Astrocyte (in vitro differentiated cells and primary cell): ENCODE measurements around the gene PLD2. TPM values are rescaled to one million over a fixed set of nuclear protein-coding genes. Genes with fewer than 3 reads are reported as not detected.

Experiments
- DNase-seq: peaks from one replicate; pipeline ENCODE4 v3.0.0-alpha.2; 2010; ENCODE audit warnings: low read depth
- FAIRE-seq: peaks from 2 replicates; lab custom pipeline; 2011; peaks lifted over from hg19 to GRCh38; lab: Jason Lieb, UNC
- H2AFZ ChIP-seq: 2 replicates; pipeline ENCODE4 v1.6.0; 2012; ENCODE audit warnings: low read depth, low read length, inconsistent platforms
- H3K27ac ChIP-seq: 2 replicates; pipeline ENCODE4 v1.5.1; 2011; ENCODE audit warnings: low read depth, low read length, inconsistent platforms
- H3K27me3 ChIP-seq: 2 replicates; pipeline ENCODE4 v1.6.0; 2011; ENCODE audit warnings: low read length, inconsistent platforms; ENCODE audit not compliant: insufficient read depth
- H3K36me3 ChIP-seq: 2 replicates; pipeline ENCODE4 v1.5.1; 2011; ENCODE audit warnings: low read length, inconsistent platforms; ENCODE audit not compliant: insufficient read depth
- H3K4me1 ChIP-seq: 2 replicates; pipeline ENCODE4 v1.5.1; 2011; ENCODE audit warnings: low read length, inconsistent platforms; ENCODE audit not compliant: insufficient read depth
- H3K4me2 ChIP-seq: 2 replicates; pipeline ENCODE4 v1.6.0; 2012; ENCODE audit warnings: low read length, inconsistent platforms
- H3K4me3 ChIP-seq: 2 replicates; pipeline ENCODE4 v1.5.1; 2011; ENCODE audit warnings: low read depth, mild to moderate bottlenecking, low read length, inconsistent platforms; ENCODE audit not compliant: insufficient read depth
- H3K79me2 ChIP-seq: 2 replicates; pipeline ENCODE4 v1.6.0; 2012; ENCODE audit warnings: mild to moderate bottlenecking, low read length, inconsistent platforms; ENCODE audit not compliant: insufficient read depth
- H3K9ac ChIP-seq: 2 replicates; pipeline ENCODE4 v1.6.0; 2012; ENCODE audit warnings: mild to moderate bottlenecking, low read length, inconsistent platforms
- H3K9me3 ChIP-seq: 2 replicates; pipeline ENCODE4 v1.5.1; 2012; ENCODE audit warnings: low read depth, mild to moderate bottlenecking, low read length, inconsistent platforms; ENCODE audit not compliant: insufficient read depth
- H4K20me1 ChIP-seq: 2 replicates; pipeline ENCODE4 v1.6.0; 2012; ENCODE audit warnings: low read length, inconsistent platforms; ENCODE audit not compliant: insufficient read depth
- H3K27ac Mint-ChIP-seq: one replicate; pipeline ENCODE4 v1.8.0; 2021; ENCODE audit warnings: mild to moderate bottlenecking, mixed read lengths; ENCODE audit not compliant: unreplicated experiment
- H3K27me3 Mint-ChIP-seq: one replicate; pipeline ENCODE4 v1.8.0; 2021; ENCODE audit warnings: low read depth, mixed read lengths; ENCODE audit not compliant: unreplicated experiment
- H3K36me3 Mint-ChIP-seq: one replicate; pipeline ENCODE4 v1.8.0; 2021; ENCODE audit warnings: low read depth, mixed read lengths; ENCODE audit not compliant: unreplicated experiment
- H3K4me1 Mint-ChIP-seq: one replicate; pipeline ENCODE4 v1.8.0; 2021; ENCODE audit warnings: low read depth, mixed read lengths; ENCODE audit not compliant: unreplicated experiment
- H3K4me3 Mint-ChIP-seq: one replicate; pipeline ENCODE4 v1.8.0; 2021; ENCODE audit warnings: mild to moderate bottlenecking, moderate library complexity, mixed read lengths; ENCODE audit not compliant: unreplicated experiment
- H3K9me3 Mint-ChIP-seq: one replicate; pipeline ENCODE4 v1.8.0; 2021; ENCODE audit warnings: mild to moderate bottlenecking, mixed read lengths; ENCODE audit not compliant: unreplicated experiment
- EZH2 ChIP-seq: IDR thresholded peaks from 2 replicates; pipeline ENCODE4 v1.6.1; 2012; ENCODE audit warnings: mild to moderate bottlenecking, low read length, inconsistent platforms; ENCODE audit not compliant: insufficient read depth
- total RNA-seq: library from RNA; stranded (reverse); gene quantifications from 2 replicates; pipeline ENCODE4 v1.2.1, GENCODE V29; 2021
- TF ChIP-seq, protein P1 (sequence below): IDR thresholded peaks from 2 replicates; pipeline ENCODE4 v1.5.1; 2011; ENCODE audit warnings: low read depth, mild to moderate bottlenecking, inconsistent platforms, low read length, moderate library complexity; ENCODE audit not compliant: insufficient read depth

Gene PLD2
- total RNA-seq, 1 donor from 2014 or later, result 29.3 TPM

DNA sequence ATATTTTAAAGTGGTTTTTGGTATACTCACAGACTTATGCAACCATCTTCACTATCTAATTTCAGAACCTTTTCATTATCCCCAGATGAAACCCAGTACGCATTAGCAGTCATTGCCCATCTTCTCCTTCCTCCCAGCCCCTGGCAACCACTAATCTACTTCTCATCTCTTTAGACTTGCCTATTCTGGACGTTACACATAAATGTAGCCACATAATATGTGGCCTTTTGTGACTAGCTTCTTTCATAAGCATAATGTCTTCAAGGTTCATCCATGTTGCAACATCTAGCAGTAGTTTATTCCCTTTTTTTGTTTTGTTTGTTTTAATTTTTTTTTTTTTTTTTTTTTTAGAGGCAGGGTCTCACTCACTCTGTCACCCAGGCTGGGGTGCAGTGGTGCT lies 63.9 kb downstream of the PLD2 start:
- H3K27ac Mint-ChIP-seq, result no peak overlapping the region
- Histone ChIP-seq H3K27ac (no peak overlapping the region), H3K4me1 (no peaks in the 10 kb centered on the region), H4K20me1 (peaks cover 31% of the 10 kb centered on the region), H3K4me3 (no peak overlapping the region), H2AFZ (no peak overlapping the region), H3K4me2 (no peak overlapping the region), H3K9me3 (no peaks in the 10 kb centered on the region), H3K79me2 (peaks cover 15% of the 10 kb centered on the region), H3K9ac (no peak overlapping the region), H3K36me3 (peaks cover 2% of the 10 kb centered on the region), H3K27me3 (no peaks in the 10 kb centered on the region)
- H3K36me3 Mint-ChIP-seq, result peaks cover 7% of the 10 kb centered on the region
- no peaks in the 10 kb centered on the region for H3K9me3 Mint-ChIP-seq
- DNase-seq, result no peak
- FAIRE-seq, result no peak
- TF ChIP-seq, protein P1, sequence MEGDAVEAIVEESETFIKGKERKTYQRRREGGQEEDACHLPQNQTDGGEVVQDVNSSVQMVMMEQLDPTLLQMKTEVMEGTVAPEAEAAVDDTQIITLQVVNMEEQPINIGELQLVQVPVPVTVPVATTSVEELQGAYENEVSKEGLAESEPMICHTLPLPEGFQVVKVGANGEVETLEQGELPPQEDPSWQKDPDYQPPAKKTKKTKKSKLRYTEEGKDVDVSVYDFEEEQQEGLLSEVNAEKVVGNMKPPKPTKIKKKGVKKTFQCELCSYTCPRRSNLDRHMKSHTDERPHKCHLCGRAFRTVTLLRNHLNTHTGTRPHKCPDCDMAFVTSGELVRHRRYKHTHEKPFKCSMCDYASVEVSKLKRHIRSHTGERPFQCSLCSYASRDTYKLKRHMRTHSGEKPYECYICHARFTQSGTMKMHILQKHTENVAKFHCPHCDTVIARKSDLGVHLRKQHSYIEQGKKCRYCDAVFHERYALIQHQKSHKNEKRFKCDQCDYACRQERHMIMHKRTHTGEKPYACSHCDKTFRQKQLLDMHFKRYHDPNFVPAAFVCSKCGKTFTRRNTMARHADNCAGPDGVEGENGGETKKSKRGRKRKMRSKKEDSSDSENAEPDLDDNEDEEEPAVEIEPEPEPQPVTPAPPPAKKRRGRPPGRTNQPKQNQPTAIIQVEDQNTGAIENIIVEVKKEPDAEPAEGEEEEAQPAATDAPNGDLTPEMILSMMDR, result no peak
- no peak for TF ChIP-seq EZH2
- H3K27me3 Mint-ChIP-seq, result no peaks in the 10 kb centered on the region
- H3K4me1 Mint-ChIP-seq, result peaks cover 6% of the 10 kb centered on the region
- H3K4me3 Mint-ChIP-seq, result no peak overlapping the region

DNA sequence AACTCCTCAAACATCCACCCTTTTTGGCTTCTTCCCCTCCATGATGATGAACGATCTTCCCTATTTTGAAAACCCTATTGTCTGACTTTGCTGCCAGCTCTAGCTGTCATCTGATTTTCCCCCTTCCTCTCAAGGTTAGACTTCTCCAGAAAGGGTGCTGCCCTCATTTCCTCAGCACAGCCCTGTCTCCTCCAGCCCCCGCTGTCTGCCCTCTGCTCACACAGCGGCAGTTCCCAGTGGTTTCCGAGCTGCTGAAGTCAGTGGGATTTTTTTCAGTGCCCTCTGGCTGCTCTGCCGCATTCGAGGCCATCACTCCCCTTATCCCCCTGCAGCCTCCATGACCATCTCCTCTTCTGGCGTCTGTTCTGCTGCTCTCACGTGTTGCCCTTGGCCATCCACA lies 65.8 kb downstream of the PLD2 start:
- Histone ChIP-seq H3K4me3 (no peak overlapping the region), H3K27ac (no peak overlapping the region), H3K9ac (no peak overlapping the region), H3K79me2 (peaks cover 14% of the 10 kb centered on the region), H3K27me3 (no peaks in the 10 kb centered on the region), H2AFZ (no peak overlapping the region), H3K4me1 (no peaks in the 10 kb centered on the region), H4K20me1 (peaks cover 45% of the 10 kb centered on the region), H3K9me3 (no peaks in the 10 kb centered on the region), H3K4me2 (no peak overlapping the region), H3K36me3 (peaks cover 2% of the 10 kb centered on the region)
- H3K27me3 Mint-ChIP-seq, result no peaks in the 10 kb centered on the region
- no peak overlapping the region for H3K4me3 Mint-ChIP-seq
- FAIRE-seq (no peak), DNase-seq (no peak)
- no peak overlapping the region for H3K27ac Mint-ChIP-seq
- peaks cover 6% of the 10 kb centered on the region for H3K4me1 Mint-ChIP-seq
- H3K36me3 Mint-ChIP-seq, result peaks cover 9% of the 10 kb centered on the region
- H3K9me3 Mint-ChIP-seq, result no peaks in the 10 kb centered on the region
- TF ChIP-seq, protein P1, result no peak
- TF ChIP-seq EZH2, result no peak

Other genes starting within 250 kb of the PLD2 start
- not detected in 2 replicates for gene GGT6, start 246.6 kb upstream of the PLD2 start, total RNA-seq
- gene SMTNL2, start 222.6 kb upstream of the PLD2 start, total RNA-seq, result 0.18 and 0.26 TPM in 2 replicates
- gene ALOX15, start 165.5 kb upstream of the PLD2 start, total RNA-seq, result 0.07 TPM in 1 of 2 replicates, not detected in the other
- gene PELP1, start 103.0 kb upstream of the PLD2 start, total RNA-seq, result 51.6 and 52.7 TPM in 2 replicates
- 6.3 and 10.3 TPM in 2 replicates for gene ARRB2, start 96.5 kb upstream of the PLD2 start, total RNA-seq
- gene MED11, start 75.7 kb upstream of the PLD2 start, total RNA-seq, result 8.5 and 9.9 TPM in 2 replicates
- gene ZMYND15, start 67.3 kb upstream of the PLD2 start, total RNA-seq, result 0.09 and 0.12 TPM in 2 replicates
- gene CXCL16, start 67.2 kb upstream of the PLD2 start, total RNA-seq, result 2.2 and 3.2 TPM in 2 replicates
- gene TM4SF5, start 35.3 kb upstream of the PLD2 start, total RNA-seq, result not detected in 2 replicates
- gene VMO1, start 20.8 kb upstream of the PLD2 start, total RNA-seq, result 0.75 TPM in 1 of 2 replicates, not detected in the other
- not detected in 2 replicates for gene GLTPD2, start 18.2 kb upstream of the PLD2 start, total RNA-seq
- gene PSMB6, start 11.0 kb upstream of the PLD2 start, total RNA-seq, result 154 and 161 TPM in 2 replicates
- 51.3 and 63.2 TPM in 2 replicates for gene MINK1, start 26.2 kb downstream of the PLD2 start, total RNA-seq
- gene C17orf107, start 92.4 kb downstream of the PLD2 start, total RNA-seq, result 2.2 and 3.9 TPM in 2 replicates
- 0.20 and 0.43 TPM in 2 replicates for gene CHRNE, start 95.9 kb downstream of the PLD2 start, total RNA-seq
- 0.09 TPM in 1 of 2 replicates, not detected in the other for gene GP1BA, start 125.1 kb downstream of the PLD2 start, total RNA-seq
- 36.8 and 43.0 TPM in 2 replicates for gene SLC25A11, start 132.9 kb downstream of the PLD2 start, total RNA-seq
- gene RNF167, start 133.1 kb downstream of the PLD2 start, total RNA-seq, result 88.0 and 89.7 TPM in 2 replicates
- gene PFN1, start 141.4 kb downstream of the PLD2 start, total RNA-seq, result 1,246 and 1,346 TPM in 2 replicates
- 12.7 and 20.4 TPM in 2 replicates for gene ENO3, start 144.0 kb downstream of the PLD2 start, total RNA-seq
- gene SPAG7, start 160.7 kb downstream of the PLD2 start, total RNA-seq, result 57.2 and 60.9 TPM in 2 replicates
- 43.1 and 44.3 TPM in 2 replicates for gene CAMTA2, start 180.5 kb downstream of the PLD2 start, total RNA-seq
- gene INCA1, start 190.4 kb downstream of the PLD2 start, total RNA-seq, result 0.82 and 1.7 TPM in 2 replicates
- gene KIF1C, start 190.8 kb downstream of the PLD2 start, total RNA-seq, result 94.8 and 109 TPM in 2 replicates
- not detected in 2 replicates for gene SLC52A1, start 228.3 kb downstream of the PLD2 start, total RNA-seq